Mammary epithelial cell (primary cell): Measurements from ENCODE around the gene TSC2.

Experiments used
- EZH2 ChIP-seq: IDR thresholded peaks from 2 replicates; pipeline ENCODE4 v1.6.1; 2012; ENCODE audit warnings: low read length, inconsistent platforms, borderline replicate concordance
- TF ChIP-seq, protein P1 (sequence below), 2 donors: IDR thresholded peaks in 1 of 2; conservative IDR thresholded peaks in 1 of 2; 2 replicates each; pipeline ENCODE4 v1.5.1; 2011 to 2012; ENCODE audit warnings: inconsistent platforms in 2 of 2, low read length in 2 of 2, mild to moderate bottlenecking in 2 of 2, control low read depth in 1 of 2, low read depth in 1 of 2; ENCODE audit not compliant: insufficient read depth in 1 of 2; ENCODE audit errors: extremely low read depth in 1 of 2

DNA sequence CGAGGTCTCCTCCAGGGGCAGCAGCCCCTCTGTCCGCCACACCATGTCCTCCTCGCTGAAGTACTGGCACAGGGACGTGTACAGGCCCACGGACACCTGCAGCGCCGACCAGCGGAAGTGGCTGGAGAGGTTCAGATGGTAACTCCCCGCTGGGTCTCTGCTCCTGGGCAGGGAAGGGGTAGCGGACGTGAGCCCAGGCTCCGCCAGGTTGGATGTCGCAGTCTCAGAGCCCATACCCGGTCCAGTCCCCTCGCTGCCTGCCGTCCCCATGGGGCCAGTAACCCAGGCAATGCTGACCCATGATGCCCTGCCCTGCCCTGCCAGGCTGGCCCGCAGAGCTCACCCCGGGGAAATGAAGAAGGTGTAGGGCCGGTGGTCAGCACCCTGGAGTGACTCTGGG is 54.7 kb downstream of the TSC2 start:
- TF ChIP-seq, protein P1, sequence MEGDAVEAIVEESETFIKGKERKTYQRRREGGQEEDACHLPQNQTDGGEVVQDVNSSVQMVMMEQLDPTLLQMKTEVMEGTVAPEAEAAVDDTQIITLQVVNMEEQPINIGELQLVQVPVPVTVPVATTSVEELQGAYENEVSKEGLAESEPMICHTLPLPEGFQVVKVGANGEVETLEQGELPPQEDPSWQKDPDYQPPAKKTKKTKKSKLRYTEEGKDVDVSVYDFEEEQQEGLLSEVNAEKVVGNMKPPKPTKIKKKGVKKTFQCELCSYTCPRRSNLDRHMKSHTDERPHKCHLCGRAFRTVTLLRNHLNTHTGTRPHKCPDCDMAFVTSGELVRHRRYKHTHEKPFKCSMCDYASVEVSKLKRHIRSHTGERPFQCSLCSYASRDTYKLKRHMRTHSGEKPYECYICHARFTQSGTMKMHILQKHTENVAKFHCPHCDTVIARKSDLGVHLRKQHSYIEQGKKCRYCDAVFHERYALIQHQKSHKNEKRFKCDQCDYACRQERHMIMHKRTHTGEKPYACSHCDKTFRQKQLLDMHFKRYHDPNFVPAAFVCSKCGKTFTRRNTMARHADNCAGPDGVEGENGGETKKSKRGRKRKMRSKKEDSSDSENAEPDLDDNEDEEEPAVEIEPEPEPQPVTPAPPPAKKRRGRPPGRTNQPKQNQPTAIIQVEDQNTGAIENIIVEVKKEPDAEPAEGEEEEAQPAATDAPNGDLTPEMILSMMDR (conservative IDR thresholded peaks at IDR 0.05 in 1 of 2, IDR thresholded peaks at IDR 0.05 in 1 of 2; ENCODE audit: extremely low read depth in 1 of 2, insufficient read depth in 1 of 2, low read depth in 1 of 2, low read length in 2 of 2) = no peak
- no peak for TF ChIP-seq EZH2
